Keratinocyte (primary cell): ENCODE data around the gene CFAP43. TPM values are rescaled to one million over a fixed set of nuclear protein-coding genes. Genes with fewer than 3 reads are reported as not detected.

ENCODE experiments used
- DNase-seq: peaks from one replicate; pipeline ENCODE4 v3.0.0-alpha.2; 2011; ENCODE audit warnings: low read depth, missing footprints, low spot score
- FAIRE-seq: peaks from 2 replicates; lab custom pipeline; 2011; peaks lifted over from hg19 to GRCh38; lab: Jason Lieb, UNC
- H2AFZ ChIP-seq: 2 replicates; pipeline ENCODE4 v1.6.0; 2012; ENCODE audit warnings: low read length, control low read depth, inconsistent platforms; ENCODE audit not compliant: control insufficient read depth
- H3K27ac ChIP-seq: 2 replicates; pipeline ENCODE4 v1.5.1; 2011; ENCODE audit warnings: low read length; ENCODE audit not compliant: control insufficient read depth, insufficient read depth
- H3K27me3 ChIP-seq: 3 replicates; pipeline ENCODE4 v1.6.0; 2011; ENCODE audit warnings: low read length; ENCODE audit not compliant: control insufficient read depth, insufficient read depth; ENCODE audit errors: extremely low read depth
- H3K36me3 ChIP-seq, 2 experiments: 2 replicates in 1 of 2; 3 replicates in 1 of 2; pipeline ENCODE4 v1.5.1; 2011; ENCODE audit warnings: low read length in 2 of 2, mild to moderate bottlenecking in 1 of 2; ENCODE audit not compliant: control insufficient read depth in 2 of 2, insufficient read depth in 2 of 2; ENCODE audit errors: extremely low read depth in 1 of 2
- H3K4me1 ChIP-seq: 3 replicates; pipeline ENCODE4 v1.5.1; 2011; ENCODE audit warnings: low read length; ENCODE audit not compliant: control insufficient read depth, insufficient read depth; ENCODE audit errors: extremely low read depth
- H3K4me2 ChIP-seq: 3 replicates; pipeline ENCODE4 v1.6.0; 2011; ENCODE audit warnings: low read depth, low read length; ENCODE audit not compliant: control insufficient read depth, insufficient read depth; ENCODE audit errors: extremely low read depth
- H3K4me3 ChIP-seq, 3 experiments: fragments of 200-600 bp in 1 of 3; sonication (generic) in 1 of 3; 2 replicates in 2 of 3; 3 replicates in 1 of 3; pipeline ENCODE4 v1.5.1; 2011 to 2016; ENCODE audit warnings: low read length in 3 of 3, mild to moderate bottlenecking in 3 of 3, control low read depth in 2 of 3, inconsistent platforms in 1 of 3, low read depth in 1 of 3, mixed read lengths in 1 of 3, mixed run types in 1 of 3, moderate library complexity in 1 of 3; ENCODE audit not compliant: control insufficient read depth in 2 of 3, insufficient read depth in 2 of 3; ENCODE audit errors: extremely low read depth in 1 of 3
- H3K79me2 ChIP-seq: 2 replicates; pipeline ENCODE4 v1.6.0; 2012; ENCODE audit warnings: low read length; ENCODE audit not compliant: control insufficient read depth, insufficient read depth
- H3K9ac ChIP-seq: 3 replicates; pipeline ENCODE4 v1.6.0; 2011; ENCODE audit warnings: low read length; ENCODE audit not compliant: control insufficient read depth, insufficient read depth; ENCODE audit errors: extremely low read depth
- H3K9me1 ChIP-seq: 3 replicates; pipeline ENCODE4 v1.6.0; 2011; ENCODE audit warnings: low read length; ENCODE audit not compliant: control insufficient read depth, insufficient read depth; ENCODE audit errors: extremely low read depth
- H3K9me3 ChIP-seq: 2 replicates; pipeline ENCODE4 v1.5.1; 2012; ENCODE audit warnings: low read depth, low read length; ENCODE audit not compliant: control insufficient read depth
- H4K20me1 ChIP-seq: 3 replicates; pipeline ENCODE4 v1.6.0; 2011; ENCODE audit warnings: low read length; ENCODE audit not compliant: control insufficient read depth, insufficient read depth; ENCODE audit errors: extremely low read depth
- EZH2 ChIP-seq: IDR thresholded peaks from one replicate; pipeline ENCODE4 v1.6.1; 2012; ENCODE audit warnings: inconsistent platforms, mild to moderate bottlenecking, low read length, moderate library complexity
- dilution Hi-C: fragments of 300-500 bp; cut with MboI; formaldehyde crosslinking; loops from one replicate; pipeline ENCODE4 v1.7.0; 2020; ENCODE audit warnings: low sequenced_read_pairs; ENCODE audit not compliant: extremely low pct_ligation_motif_present
- polyA plus RNA-seq, 5 experiments: library from polyadenylated mRNA; depleted of rRNA in 3 of 5; stranded (reverse) in 3 of 5; stranded (forward) in 1 of 5; unstranded in 1 of 5; fragments of >200 nt; gene quantifications; 1 replicate in 1 of 5; 2 replicates in 3 of 5; 3 replicates in 1 of 5; pipeline versions ENCODE4 v1.2.1 to v1.2.3, GENCODE V29; 2011 to 2012; ENCODE audit warnings: missing spikeins in 2 of 5, low read depth in 1 of 5, low replicate concordance in 1 of 5
- TF ChIP-seq, protein P1 (sequence below), 3 experiments: IDR thresholded peaks in 1 of 3; conservative IDR thresholded peaks in 1 of 3; optimal IDR thresholded peaks in 1 of 3; 2 replicates in 2 of 3; 3 replicates in 1 of 3; pipeline versions ENCODE3 to v1.5.1; 2011; ENCODE audit warnings: low read length in 3 of 3, mild to moderate bottlenecking in 3 of 3, moderate library complexity in 2 of 3, control low read depth in 1 of 3, inconsistent platforms in 1 of 3; ENCODE audit not compliant: insufficient read depth in 2 of 3; ENCODE audit errors: extremely low read depth in 1 of 3

The CFAP43 gene
- polyA plus RNA-seq, 1 donor (not counting 4 experiments of a cell fraction or from before 2014, with no cell fraction given): 0.25 TPM

DNA sequence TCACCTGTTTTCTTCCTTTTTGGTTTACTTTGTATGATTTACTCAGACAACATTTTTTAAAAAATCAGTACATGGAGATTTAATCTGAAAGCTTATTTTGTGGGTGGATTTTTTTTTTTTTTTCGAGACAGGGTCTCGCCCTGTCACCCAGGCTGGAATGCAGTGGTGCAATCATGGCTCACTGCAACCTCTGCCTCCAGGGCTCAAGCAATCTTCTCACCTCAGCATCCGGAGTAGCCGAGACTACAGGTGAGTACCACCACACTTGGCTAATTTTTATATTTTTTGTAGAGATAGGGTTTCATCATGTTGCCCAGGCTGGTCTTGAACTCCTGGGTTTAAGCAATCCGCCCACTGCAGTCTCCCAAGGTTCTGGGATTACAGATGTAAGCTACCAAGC is 25.1 kb upstream of the CFAP43 start:
- Histone ChIP-seq H3K27ac (peak overlapping the region; percentile 34), H3K4me1 (peaks cover 65% of the 10 kb centered on the region)
- DNase-seq: no peak

DNA sequence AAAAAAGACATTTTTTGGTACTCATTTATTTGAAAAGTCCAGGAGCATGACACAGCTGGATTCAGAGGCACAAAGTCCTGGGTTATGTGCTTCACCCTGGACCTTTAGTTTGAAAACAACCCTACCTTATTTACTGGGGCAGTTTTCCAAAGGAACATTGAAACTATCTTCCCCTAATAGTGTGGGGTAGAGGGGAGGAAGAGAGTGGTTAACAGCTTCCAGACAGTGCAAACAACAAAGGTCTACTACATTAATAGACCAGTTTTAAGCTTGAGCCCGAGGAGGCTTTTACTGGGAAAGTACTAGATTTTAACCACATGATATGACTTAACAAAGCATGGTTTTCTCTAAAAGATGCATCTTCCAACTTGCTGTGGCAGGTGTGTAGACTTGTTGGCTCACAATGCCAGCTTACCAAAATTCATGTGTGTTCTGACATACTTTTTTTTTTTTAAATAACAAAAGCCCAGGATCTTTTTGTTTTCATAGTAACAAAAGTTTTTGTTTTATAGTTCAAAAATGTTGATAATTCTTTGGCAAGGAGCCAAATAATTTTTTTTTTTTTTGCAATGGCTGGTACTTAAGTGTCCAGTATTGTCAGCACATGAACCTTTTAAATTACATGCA is 24.3 kb upstream of the CFAP43 start:
- Histone ChIP-seq H4K20me1 (no peaks in the 10 kb centered on the region), H2AFZ (no peak overlapping the region), H3K9ac (peak overlapping the region; percentile 86), H3K4me1 (peaks cover 62% of the 10 kb centered on the region), H3K9me1 (peaks cover 3% of the 10 kb centered on the region), H3K4me3 (peak overlapping the region; percentile 86 to 88 (median 86)), H3K27ac (peak overlapping the region; percentile 82), H3K9me3 (no peaks in the 10 kb centered on the region), H3K36me3 (peaks cover 5 to 18% of the 10 kb centered on the region in 2 experiments), H3K4me2 (peak overlapping the region; percentile 92), H3K79me2 (peaks cover 36% of the 10 kb centered on the region), H3K27me3 (no peaks in the 10 kb centered on the region)
- TF ChIP-seq, protein P1, sequence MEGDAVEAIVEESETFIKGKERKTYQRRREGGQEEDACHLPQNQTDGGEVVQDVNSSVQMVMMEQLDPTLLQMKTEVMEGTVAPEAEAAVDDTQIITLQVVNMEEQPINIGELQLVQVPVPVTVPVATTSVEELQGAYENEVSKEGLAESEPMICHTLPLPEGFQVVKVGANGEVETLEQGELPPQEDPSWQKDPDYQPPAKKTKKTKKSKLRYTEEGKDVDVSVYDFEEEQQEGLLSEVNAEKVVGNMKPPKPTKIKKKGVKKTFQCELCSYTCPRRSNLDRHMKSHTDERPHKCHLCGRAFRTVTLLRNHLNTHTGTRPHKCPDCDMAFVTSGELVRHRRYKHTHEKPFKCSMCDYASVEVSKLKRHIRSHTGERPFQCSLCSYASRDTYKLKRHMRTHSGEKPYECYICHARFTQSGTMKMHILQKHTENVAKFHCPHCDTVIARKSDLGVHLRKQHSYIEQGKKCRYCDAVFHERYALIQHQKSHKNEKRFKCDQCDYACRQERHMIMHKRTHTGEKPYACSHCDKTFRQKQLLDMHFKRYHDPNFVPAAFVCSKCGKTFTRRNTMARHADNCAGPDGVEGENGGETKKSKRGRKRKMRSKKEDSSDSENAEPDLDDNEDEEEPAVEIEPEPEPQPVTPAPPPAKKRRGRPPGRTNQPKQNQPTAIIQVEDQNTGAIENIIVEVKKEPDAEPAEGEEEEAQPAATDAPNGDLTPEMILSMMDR (optimal IDR thresholded peaks at IDR 0.05 in 1 of 3, IDR thresholded peaks at IDR 0.05 in 1 of 3, conservative IDR thresholded peaks at IDR 0.05 in 1 of 3; ENCODE audit: extremely low read depth in 1 of 3, insufficient read depth in 2 of 3, low read length in 3 of 3): no peak
- TF ChIP-seq EZH2: no peak
- dilution Hi-C loops: no loop called here
- DNase-seq (no peak), FAIRE-seq (no peak)

More for the DNA sequence above, 25.1 kb upstream of the CFAP43 start:
- TF ChIP-seq EZH2: no peak
- TF ChIP-seq, protein P1 (optimal IDR thresholded peaks at IDR 0.05 in 1 of 3, IDR thresholded peaks at IDR 0.05 in 1 of 3, conservative IDR thresholded peaks at IDR 0.05 in 1 of 3; ENCODE audit: extremely low read depth in 1 of 3, insufficient read depth in 2 of 3, low read length in 3 of 3): no peak
- peaks cover 11 to 24% of the 10 kb centered on the region in 2 experiments for H3K36me3 ChIP-seq
- no peaks in the 10 kb centered on the region for H3K27me3 ChIP-seq
- H4K20me1 ChIP-seq: no peaks in the 10 kb centered on the region
- no peaks in the 10 kb centered on the region for H3K9me3 ChIP-seq
- H3K4me2 ChIP-seq: peak overlapping the region; percentile 92
- H3K79me2 ChIP-seq: peaks cover 44% of the 10 kb centered on the region
- no peak for FAIRE-seq
- peak overlapping the region in 1 of 3 experiments; percentile 8 for H3K4me3 ChIP-seq
- no peak overlapping the region for H2AFZ ChIP-seq
- dilution Hi-C loops: no loop called here
- H3K9me1 ChIP-seq: peaks cover 3% of the 10 kb centered on the region
- H3K9ac ChIP-seq: no peak overlapping the region
